ENCODE data around the gene RNF207.

DNA sequence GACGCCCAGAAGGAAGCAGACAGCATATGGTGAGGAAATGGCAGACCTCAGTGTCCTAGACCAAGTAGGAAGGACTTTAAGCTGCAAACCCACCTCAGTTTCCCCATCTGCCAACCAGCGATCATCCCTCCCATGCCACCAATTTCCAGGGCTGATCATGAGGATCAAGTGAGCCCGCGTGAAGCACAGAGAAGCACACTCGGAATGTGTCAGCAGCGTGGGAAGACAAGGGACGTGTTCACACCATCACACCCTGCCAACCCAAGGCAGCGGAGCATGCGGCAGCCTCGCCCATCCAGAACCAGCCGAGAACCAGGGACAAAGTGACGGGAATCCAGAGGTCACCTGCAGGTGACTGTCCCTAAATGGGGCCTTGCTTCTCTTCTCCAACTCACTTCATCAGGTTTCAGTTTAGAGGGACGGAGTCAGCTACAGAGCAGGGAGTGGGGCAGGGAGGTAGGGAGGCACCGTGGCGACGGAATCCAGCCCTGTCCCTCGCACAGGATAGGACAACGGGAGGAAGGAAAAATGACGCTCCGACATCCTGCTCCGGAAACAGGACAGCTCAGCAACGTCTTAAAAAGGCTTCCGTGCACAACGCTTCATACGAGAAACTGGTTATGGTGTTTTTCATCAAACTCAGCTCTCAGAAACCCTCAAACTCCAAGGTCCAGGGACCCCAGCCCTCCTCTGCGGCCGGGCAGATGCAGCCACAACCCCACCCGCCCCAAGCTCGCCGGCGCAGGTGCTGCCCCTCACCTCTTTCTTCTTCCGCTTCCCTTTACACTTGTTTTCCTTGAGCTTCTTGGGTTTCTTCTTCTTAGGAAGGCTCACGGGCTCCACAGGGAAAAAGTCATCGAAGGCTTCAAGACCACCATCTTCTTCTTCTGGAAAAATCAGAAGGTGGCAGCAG, 38.3 kb upstream of the RNF207 start:
- TF ChIP-seq CEBPB (IDR thresholded peaks at IDR 0.05) (no peak), YY1 (IDR thresholded peaks at IDR 0.05; ENCODE audit: low read depth) (no peak), EGR1 (IDR thresholded peaks at IDR 0.05) (no peak), TAF1 (IDR thresholded peaks at IDR 0.05; ENCODE audit: low read depth) (no peak), TEAD4 (IDR thresholded peaks at IDR 0.05) (no peak), TCF12 (IDR thresholded peaks at IDR 0.05; ENCODE audit: low read depth) (no peak), EP300 (IDR thresholded peaks at IDR 0.05; ENCODE audit: borderline replicate concordance) (no peak), RAD21 (IDR thresholded peaks at IDR 0.05; ENCODE audit: low read depth) (no peak), NFIC (IDR thresholded peaks at IDR 0.05) (no peak)
- TF ChIP-seq, protein P1, sequence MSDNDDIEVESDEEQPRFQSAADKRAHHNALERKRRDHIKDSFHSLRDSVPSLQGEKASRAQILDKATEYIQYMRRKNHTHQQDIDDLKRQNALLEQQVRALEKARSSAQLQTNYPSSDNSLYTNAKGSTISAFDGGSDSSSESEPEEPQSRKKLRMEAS (IDR thresholded peaks at IDR 0.05): no peak
